Measurements from ENCODE around the gene LARGE1.

LARGE1 gene

DNA sequence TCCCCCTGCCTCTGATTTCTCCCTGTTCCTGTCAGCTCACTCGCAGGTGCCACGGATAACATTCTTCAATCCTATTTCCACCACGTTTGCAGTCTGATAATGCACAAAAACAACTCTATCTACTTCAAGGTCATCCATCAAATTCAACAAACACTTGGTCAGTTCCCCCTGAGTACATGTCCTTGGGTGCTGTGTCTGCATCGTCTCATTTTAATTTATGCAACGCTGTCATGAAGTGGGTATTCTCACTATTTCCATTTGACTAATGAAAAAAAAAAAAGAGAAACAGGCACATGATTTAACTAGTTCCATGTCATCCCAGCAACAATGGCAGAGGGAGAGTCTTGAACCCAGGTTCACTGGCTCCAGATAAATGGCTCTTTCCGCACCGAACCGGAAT lies 262.6 kb downstream of the LARGE1 start:
- no peak for DNase-seq (ENCODE audit: low read depth)

DNA sequence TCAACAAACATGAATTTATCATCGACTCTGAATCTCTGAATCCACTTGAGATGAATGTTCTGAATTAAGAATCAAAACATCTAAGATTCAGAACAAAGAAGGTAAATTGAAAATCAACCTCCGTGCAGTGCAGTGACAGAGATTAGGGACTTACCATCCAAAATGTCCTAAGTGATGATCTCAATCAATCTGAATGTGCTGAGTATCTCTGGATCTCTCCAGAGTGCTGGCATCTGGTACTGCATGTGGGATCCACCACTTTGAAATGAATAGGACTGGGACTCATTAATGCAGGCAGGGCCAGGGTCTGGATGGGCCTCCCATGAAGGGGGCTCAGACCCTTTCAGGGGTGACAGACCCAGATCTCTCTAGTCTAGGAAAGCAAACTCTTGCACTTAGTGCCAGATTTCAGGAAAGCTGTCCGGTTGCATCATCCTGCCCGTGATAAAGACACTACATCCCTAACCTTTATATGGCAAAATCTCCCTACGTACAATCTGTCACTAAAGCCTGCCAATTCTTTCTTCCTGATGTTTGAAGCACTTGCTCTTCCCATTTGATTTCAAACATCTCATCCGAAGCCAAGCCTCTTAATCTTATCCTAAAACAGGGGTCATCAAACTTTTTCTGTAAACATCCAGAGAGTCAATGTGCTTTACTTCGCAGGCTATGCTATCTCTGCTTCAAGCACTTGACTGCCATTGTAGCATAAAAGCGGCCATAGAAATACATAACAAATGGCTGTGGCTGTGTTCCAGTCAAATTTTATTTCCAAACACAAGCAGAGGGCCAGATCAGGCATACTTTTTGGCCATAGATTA lies 263.3 kb downstream of the LARGE1 start:
- DNase-seq (ENCODE audit: low read depth): no peak

GRCh38 chr22:33654173-33654895 lies 265.9 kb downstream of the LARGE1 start:
- DNase-seq (ENCODE audit: low read depth): no peak

- no peak for DNase-seq (ENCODE audit: low read depth)
Measured at GRCh38 chr22:33653532-33654063, 266.7 kb downstream of the LARGE1 start.

DNA sequence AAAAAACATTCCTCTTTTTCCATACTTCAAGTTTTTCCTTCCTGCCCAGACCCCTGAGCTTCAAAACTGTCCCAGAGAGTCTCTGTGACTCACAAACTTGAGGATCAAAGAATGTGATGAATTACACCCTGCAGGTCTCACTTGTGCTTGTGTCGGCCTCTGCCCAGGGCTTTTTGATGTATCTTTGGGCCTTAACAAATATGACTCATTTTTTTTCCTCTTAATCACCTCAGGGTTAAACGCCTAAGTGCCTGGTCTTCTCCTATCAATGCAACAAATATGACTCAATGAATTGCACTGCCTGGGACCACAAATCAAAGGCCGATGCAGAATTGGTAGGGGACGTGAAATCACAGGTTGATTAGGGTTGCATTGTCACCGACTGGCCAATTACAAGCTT lies 267.7 kb downstream of the LARGE1 start:
- DNase-seq (ENCODE audit: low read depth): no peak

DNA sequence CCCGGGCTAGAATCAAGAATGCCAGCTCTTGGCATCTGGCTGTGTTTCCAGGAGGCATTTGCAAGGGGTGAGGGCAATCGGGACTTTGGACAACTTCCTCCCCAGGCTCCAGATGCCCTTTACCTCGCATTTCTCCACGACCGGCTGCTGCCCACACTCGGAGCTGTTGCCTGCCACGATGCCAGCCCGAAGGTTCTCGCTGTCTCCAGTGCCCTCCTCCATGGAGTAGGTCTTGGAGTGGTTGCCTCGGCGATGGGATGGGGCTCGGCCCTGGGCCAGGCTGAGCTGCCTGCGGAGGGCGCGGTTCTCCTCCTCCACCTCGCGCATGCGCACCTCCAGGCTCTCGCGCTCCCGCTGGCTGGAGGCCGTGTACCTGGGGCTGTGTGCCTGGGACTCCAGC lies 270.0 kb downstream of the LARGE1 start:
- DNase-seq (ENCODE audit: low read depth): no peak

DNA sequence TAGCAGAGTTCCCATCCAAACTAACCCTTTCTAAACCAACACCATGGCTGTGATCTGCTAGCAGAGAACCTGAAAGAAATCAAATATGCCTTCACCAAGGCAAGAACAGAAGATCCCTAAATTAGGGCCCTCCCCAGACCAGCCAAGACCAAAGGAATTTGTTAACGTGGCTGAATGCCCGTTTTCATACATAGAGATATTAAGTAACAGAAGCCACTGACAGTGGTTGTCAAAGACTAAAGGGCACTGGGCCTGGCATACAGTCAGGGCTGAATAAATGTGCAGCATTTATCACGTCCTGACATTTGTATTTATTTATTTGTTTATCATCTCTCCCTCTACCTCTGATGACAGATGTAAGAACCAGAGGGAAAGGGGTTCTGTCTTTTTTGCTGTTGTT lies 271.8 kb downstream of the LARGE1 start:
- DNase-seq (ENCODE audit: low read depth): no peak

DNA sequence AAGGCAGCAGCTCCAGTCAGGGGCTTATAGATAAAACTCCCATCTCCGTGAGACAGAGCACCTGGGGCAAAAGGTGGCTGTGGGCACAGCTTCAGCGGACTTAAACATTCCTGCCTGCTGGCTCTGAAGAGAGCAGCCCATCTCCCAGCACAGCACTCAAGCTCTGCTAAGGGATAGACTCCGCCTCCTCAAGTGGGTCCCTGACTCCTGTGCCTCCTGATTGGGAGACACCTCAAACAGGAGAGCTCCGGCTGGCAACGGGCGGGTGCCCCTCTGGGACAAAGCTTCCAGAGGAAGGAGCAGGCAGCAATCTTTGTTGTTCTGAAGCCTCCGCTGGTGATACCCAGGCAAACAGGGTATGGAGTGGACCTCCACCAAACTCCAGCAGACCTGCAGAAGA lies 279.4 kb downstream of the LARGE1 start:
- DNase-seq (ENCODE audit: low read depth): no peak

GRCh38 chr22:33639588-33640254 lies 280.6 kb downstream of the LARGE1 start:
- no peak for DNase-seq (ENCODE audit: low read depth)

GRCh38 chr22:33635766-33636165 lies 284.5 kb downstream of the LARGE1 start:
- no peak for DNase-seq (ENCODE audit: low read depth)

- no peak for DNase-seq (ENCODE audit: low read depth)
Measured at GRCh38 chr22:33631777-33632176, 288.5 kb downstream of the LARGE1 start.

DNA sequence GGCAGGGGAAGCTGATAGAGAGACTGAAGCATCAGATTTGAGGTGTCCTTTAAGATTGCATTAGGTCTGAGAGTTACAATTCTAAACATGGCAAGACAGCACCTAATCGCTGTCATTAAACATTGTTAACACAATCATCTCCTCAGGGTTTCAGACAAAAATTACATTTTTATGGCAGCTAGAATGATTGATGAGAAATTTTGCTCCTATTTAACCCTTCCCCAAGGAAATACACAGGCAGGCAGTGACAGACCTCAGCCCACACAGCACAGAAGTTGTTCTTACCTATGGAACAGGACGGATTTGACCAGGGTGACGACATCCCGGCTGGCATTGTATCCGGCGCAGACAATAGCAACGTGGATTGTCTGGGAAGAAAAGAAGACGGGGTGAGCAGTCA lies 294.3 kb downstream of the LARGE1 start:
- DNase-seq (ENCODE audit: low read depth): no peak

- no peak for DNase-seq (ENCODE audit: low read depth)
Measured at GRCh38 chr22:33620085-33620484, 300.2 kb downstream of the LARGE1 start.

- no peak for DNase-seq (ENCODE audit: low read depth)
Measured at GRCh38 chr22:33606504-33606903, 313.8 kb downstream of the LARGE1 start.

DNA sequence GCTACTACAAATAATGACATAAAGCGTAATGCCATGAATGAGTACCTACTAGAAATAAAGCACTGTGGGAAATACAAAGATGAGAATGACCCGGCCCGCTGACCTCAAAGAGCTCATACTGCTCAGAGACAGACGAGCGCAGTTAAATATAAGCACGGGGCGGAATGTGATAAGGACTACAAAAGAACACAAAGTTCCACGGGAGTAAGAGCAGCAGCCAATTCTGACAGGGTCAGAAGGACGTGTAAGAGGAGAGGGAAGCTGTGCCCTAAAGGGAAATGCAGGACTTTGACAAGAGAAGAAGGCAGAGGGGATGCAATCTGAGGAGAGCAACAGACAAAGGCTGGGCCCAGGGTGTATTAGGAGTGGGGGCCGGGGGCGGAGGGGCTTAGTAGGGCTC lies 314.6 kb downstream of the LARGE1 start:
- DNase-seq (ENCODE audit: low read depth): no peak

DNA sequence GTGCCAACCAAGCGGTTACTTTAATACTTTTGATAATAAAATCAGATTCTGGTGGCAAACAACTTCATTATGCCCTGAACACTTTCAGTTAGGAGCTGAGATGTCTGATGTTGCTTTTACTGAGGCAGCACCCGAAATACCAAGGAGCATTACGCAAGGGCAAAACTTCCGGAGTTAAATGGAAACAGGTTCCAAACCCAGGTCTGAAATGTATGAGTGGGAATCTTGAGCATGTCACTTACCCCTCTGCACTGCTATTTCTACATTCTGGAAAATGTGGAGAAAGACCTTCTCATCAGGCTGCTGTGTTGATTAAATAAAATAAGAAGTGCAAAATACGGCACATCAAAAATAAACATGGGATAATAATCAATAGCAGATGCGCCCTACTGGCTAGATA lies 315.1 kb downstream of the LARGE1 start:
- no peak for DNase-seq (ENCODE audit: low read depth)

- DNase-seq (ENCODE audit: low read depth): no peak
Measured at GRCh38 chr22:33601062-33601461, 319.2 kb downstream of the LARGE1 start.

DNA sequence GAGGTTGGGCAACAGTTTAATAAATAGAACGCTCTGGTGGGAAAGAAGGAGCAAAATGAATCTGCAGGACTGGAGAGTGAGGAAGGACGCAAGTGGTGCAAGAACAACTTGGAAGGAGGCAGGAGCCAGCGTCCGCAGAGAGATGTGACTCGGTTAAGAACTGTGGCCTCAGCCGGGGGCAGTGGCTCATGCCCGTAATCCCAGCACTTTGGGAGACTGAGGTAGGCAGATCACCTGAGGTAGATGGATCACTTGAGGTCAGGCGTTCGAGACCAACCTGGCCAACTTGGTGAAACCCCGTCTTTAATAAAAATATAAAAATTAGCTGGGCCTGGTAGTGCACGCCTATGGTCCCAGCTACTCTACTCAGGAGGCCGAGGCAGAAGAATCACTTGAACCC lies 319.7 kb downstream of the LARGE1 start:
- no peak for DNase-seq (ENCODE audit: low read depth)

DNA sequence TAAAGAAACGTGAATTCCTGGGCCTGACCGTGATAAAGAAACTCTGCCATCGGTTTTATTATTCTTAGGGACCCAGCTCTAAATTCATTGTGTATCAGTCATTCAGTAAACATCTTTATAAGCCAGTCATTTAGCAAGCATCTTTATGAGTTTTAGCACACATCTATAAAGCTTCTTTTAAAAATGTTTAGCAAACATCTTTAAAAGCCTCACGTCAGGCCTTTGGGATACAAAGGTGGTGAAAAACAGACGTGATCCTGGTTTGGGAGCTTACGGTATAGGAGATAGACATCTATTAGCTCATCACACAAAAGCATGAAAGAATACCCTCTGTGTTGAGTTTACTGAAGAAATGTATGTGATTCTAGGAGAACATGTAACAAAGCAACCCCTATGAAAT lies 320.2 kb downstream of the LARGE1 start:
- no peak for DNase-seq (ENCODE audit: low read depth)

- DNase-seq (ENCODE audit: low read depth): no peak
Measured at GRCh38 chr22:33599596-33599995, 320.7 kb downstream of the LARGE1 start.

GRCh38 chr22:33598821-33599220 lies 321.5 kb downstream of the LARGE1 start:
- DNase-seq (ENCODE audit: low read depth): no peak

DNA sequence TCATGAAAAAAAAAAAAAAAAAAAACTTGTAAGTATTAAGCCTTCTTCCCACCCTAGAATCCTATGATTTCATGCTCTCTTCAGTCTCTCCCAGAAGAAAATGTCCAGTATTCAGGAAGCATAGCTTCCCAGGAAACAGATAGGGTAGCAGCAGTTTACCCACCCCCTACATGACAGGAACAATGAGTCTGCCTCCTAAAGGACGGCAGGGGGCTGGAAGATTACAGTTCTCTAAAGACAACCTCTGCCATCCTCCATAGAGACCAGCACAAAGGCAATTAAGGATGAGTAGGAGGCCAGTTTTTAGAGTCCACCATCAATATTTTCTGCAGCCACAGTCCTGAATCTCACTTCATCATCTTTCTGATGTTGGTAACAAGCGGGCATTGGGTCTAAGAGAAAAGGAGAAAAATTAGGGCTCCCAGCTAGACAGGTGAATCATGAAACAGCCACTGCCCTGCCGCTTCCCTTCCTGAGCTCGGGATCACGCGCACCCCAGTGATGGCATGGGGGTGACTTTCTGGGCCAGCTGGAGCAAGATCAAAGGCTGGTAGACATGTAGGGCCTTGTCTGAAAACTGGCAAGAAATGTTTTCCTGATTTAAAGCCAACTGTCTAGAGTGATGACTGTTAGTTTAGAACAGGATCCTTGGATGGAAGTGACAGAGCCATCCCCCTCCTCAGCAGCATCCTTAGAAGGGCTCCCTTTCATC lies 322.8 kb downstream of the LARGE1 start:
- DNase-seq (ENCODE audit: low read depth): no peak

All from stromal cell of bone marrow (primary cell).